Muscle of leg (tissue), 11 donors: Measurements from ENCODE around the gene KLKB1. TPM values are rescaled to one million over a fixed set of nuclear protein-coding genes. Genes with fewer than 3 reads are reported as not detected.

Source experiments
- DNase-seq: peaks from one replicate; pipeline ENCODE4 v3.0.0; 2013
- H3K27ac ChIP-seq: one replicate; pipeline ENCODE4 v1.5.1; 2013; ENCODE audit warnings: mild to moderate bottlenecking, low read length, control low read depth
- H3K27me3 ChIP-seq: one replicate; pipeline ENCODE4 v1.6.1; 2013; ENCODE audit warnings: low read length; ENCODE audit not compliant: control insufficient read depth, insufficient read depth
- H3K36me3 ChIP-seq: one replicate; pipeline ENCODE4 v1.6.1; 2013; ENCODE audit warnings: low read length; ENCODE audit not compliant: control insufficient read depth, insufficient read depth
- H3K4me1 ChIP-seq: one replicate; pipeline ENCODE4 v1.6.1; 2013; ENCODE audit warnings: low read length; ENCODE audit not compliant: control insufficient read depth, insufficient read depth
- H3K4me3 ChIP-seq: one replicate; pipeline ENCODE4 v1.5.1; 2013; ENCODE audit warnings: low read length, control low read depth
- H3K9me3 ChIP-seq: replicated peaks from 2 replicates; pipeline ENCODE4 v1.6.1; 2013; ENCODE audit warnings: low read depth, low read length; ENCODE audit not compliant: control insufficient read depth
- WGBS: methylation state at CpG from one replicate; pipeline ENCODE4 v1.1.5; 2013; ENCODE audit warnings: missing lambda C conversion rate; ENCODE audit not compliant: insufficient coverage; 5-methylcytosine and 5-hydroxymethylcytosine counted together
- polyA plus RNA-seq, 8 donors: library from polyadenylated mRNA; unstranded; fragments of 120-200 nt; gene quantifications; one replicate each; pipeline versions ENCODE4 v1.2.1 to v1.2.3, GENCODE V29; 2013; ENCODE audit warnings: inconsistent platforms in 1 of 8, low replicate concordance in 1 of 8; ENCODE audit not compliant: insufficient read length in 8 of 8, insufficient read depth in 1 of 8
- total RNA-seq: library from RNA; stranded (reverse); fragments of 120-200 nt; gene quantifications from one replicate; pipeline ENCODE4 v1.2.4, GENCODE V29; 2013

The KLKB1 gene
- total and polyA plus RNA-seq, 9 donors = 0.09 to 0.71 (median 0.21) TPM

DNA sequence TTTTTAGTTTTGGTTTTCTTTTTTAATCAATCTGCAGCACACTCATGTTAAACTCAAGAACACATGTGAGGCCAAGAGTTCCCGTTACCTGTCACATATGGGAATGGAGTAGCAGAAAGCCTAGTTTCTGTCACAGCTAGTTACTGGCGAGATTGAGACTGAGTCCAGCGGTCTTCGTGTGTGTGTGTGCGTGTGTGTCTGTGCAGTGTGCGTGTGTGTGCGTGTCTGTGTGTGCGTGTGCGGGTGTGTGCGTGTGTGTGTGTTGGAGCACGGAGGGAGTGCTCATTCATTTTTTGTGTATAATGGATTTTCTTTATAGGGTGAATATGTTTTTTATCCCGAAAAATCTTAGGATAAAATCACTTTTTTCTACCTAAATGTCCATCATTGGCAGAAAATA, 57.8 kb downstream of the KLKB1 start:
- no peaks in the 10 kb centered on the region for H3K36me3 ChIP-seq
- H3K9me3 ChIP-seq = no peaks in the 10 kb centered on the region
- H3K27me3 ChIP-seq = no peaks in the 10 kb centered on the region
- no peaks in the 10 kb centered on the region for H3K4me1 ChIP-seq
- no peak for DNase-seq
- 80% methylated on average over 7 of the region's 12 CpGs for WGBS
- H3K27ac ChIP-seq = no peak overlapping the region
- no peak overlapping the region for H3K4me3 ChIP-seq

DNA sequence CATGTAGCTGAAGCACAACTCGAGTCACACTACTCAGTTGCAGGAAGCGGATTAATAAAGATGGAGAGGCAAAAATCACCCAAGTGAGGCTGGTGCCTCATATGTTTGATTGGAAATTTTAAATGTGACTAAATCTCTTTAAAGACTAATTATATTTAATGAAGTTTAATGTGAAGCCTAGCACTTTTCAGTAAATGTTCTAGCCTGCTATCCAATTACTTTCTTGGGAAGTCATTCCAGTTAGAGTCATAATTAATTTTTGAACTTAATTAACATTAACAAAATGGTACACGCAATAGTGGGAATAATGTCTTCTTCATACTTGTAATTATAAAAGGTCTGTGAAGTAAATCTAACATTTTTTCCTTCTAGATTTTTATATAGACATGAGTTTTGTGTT, 59.3 kb downstream of the KLKB1 start:
- Histone ChIP-seq H3K9me3 (no peaks in the 10 kb centered on the region), H3K27me3 (no peaks in the 10 kb centered on the region), H3K4me1 (no peaks in the 10 kb centered on the region), H3K27ac (no peak overlapping the region), H3K4me3 (no peak overlapping the region), H3K36me3 (no peaks in the 10 kb centered on the region)
- no peak for DNase-seq
- WGBS = no CpG with 5 or more reads among the region's 3 CpGs

- no peak overlapping the region for H3K27ac ChIP-seq
- no peaks in the 10 kb centered on the region for H3K9me3 ChIP-seq
- no peaks in the 10 kb centered on the region for H3K27me3 ChIP-seq
- no peak for DNase-seq
- WGBS = 84% methylated on average over 7 of the region's 10 CpGs
- H3K4me1 ChIP-seq = no peaks in the 10 kb centered on the region
- H3K4me3 ChIP-seq = no peak overlapping the region
- H3K36me3 ChIP-seq = no peaks in the 10 kb centered on the region
Observed at GRCh38 chr4:186291256-186291890, 64.1 kb downstream of the KLKB1 start.

DNA sequence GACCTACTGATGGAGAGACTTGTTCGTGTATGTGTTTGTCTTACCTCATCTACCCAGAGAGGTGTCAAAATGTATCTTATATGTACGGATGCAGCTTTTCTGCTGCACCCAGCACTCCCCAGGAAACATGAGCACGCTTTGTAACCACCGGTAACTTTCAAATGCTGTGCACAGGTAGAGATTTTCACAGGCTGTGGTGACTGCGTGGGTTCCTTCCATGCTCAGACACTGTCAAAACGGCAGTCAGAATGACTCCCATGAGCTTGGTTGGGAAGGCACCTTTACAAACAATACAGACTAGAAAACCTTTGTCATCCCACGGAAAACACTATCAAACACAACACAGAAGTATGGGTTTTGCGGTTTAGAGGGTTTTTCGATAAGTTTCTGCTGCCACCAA, 66.9 kb downstream of the KLKB1 start:
- Histone ChIP-seq H3K9me3 (no peaks in the 10 kb centered on the region), H3K36me3 (no peaks in the 10 kb centered on the region), H3K27ac (no peak overlapping the region), H3K27me3 (peaks cover 10% of the 10 kb centered on the region), H3K4me3 (no peak overlapping the region), H3K4me1 (peaks cover 3% of the 10 kb centered on the region)
- no peak for DNase-seq
- WGBS = no CpG with 5 or more reads among the region's 9 CpGs

GRCh38 chr4:186296481-186296880, 69.2 kb downstream of the KLKB1 start:
- Histone ChIP-seq H3K27ac (no peak overlapping the region), H3K27me3 (peaks cover 10% of the 10 kb centered on the region), H3K36me3 (no peaks in the 10 kb centered on the region), H3K4me3 (no peak overlapping the region), H3K9me3 (no peaks in the 10 kb centered on the region), H3K4me1 (peaks cover 3% of the 10 kb centered on the region)
- WGBS = no CpG with 5 or more reads among the region's 4 CpGs
- no peak for DNase-seq

DNA sequence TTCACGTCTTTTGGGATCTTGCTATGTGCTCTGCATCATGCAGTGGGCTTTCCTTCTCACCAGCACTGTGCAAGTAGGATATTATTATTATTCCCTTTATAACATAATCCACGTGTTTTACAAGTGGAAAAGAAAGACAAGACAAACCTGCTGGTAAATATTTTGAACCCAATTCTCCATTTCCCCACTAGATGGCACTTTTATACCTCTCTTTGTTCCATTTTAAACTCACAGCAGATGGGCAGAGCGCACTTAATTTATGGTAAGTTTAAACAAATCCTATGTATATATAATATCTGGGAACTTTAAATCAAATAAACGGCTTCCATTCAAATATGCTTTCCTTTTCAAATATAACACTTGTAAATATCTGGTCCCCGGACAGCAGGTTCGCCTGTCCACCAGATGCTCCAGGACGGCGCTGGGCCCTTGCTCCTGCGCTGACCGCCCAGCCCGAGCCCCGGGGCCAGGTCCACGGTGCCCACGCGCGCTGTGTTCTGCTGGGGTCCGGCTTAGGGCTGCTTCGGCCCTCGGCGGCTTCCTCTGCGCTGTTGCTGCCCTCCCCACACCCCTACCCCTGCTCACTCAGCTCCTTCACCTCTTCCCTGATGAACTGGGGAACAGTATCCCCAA, 69.8 kb downstream of the KLKB1 start:
- 39% methylated on average over 12 of the region's 21 CpGs for WGBS
- Histone ChIP-seq H3K4me1 (peaks cover 3% of the 10 kb centered on the region), H3K4me3 (no peak overlapping the region), H3K27me3 (peaks cover 10% of the 10 kb centered on the region), H3K27ac (no peak overlapping the region), H3K36me3 (no peaks in the 10 kb centered on the region), H3K9me3 (no peaks in the 10 kb centered on the region)
- peak; percentile 71 for DNase-seq

- peaks cover 10% of the 10 kb centered on the region for H3K27me3 ChIP-seq
Observed at GRCh38 chr4:186298031-186298647, 70.8 kb downstream of the KLKB1 start.

DNA sequence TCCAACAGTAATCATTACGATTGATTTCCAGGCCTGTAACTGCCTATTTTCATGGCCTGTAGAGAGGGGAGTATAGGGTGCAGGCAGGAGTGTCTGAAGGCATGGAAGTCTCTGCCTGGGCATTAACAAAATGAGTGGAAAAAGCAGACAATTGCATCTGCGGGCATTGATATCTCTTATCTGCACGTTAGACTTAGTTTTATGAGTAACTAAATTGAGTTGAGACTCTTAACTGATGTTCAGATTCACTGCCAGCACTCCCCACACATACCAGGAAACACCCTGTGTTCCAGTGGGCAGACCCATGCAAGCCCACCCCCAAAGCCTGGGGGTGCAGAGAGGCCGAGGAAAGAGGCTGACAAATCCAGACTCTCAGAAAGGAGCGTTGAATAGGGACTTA, 72.0 kb downstream of the KLKB1 start:
- no peak for DNase-seq
- H3K27ac ChIP-seq = no peak overlapping the region
- no peaks in the 10 kb centered on the region for H3K36me3 ChIP-seq
- 88% methylated on average over 1 of the region's 5 CpGs for WGBS
- peaks cover 3% of the 10 kb centered on the region for H3K4me1 ChIP-seq
- no peak overlapping the region for H3K4me3 ChIP-seq
- peaks cover 10% of the 10 kb centered on the region for H3K27me3 ChIP-seq
- no peaks in the 10 kb centered on the region for H3K9me3 ChIP-seq

More at GRCh38 chr4:186298031-186298647, 70.8 kb downstream of the KLKB1 start:
- no peak for DNase-seq
- 15% methylated on average over 33 of the region's 39 CpGs for WGBS
- Histone ChIP-seq H3K4me1 (peaks cover 3% of the 10 kb centered on the region), H3K4me3 (no peak overlapping the region), H3K9me3 (no peaks in the 10 kb centered on the region), H3K27ac (no peak overlapping the region), H3K36me3 (no peaks in the 10 kb centered on the region)

DNA sequence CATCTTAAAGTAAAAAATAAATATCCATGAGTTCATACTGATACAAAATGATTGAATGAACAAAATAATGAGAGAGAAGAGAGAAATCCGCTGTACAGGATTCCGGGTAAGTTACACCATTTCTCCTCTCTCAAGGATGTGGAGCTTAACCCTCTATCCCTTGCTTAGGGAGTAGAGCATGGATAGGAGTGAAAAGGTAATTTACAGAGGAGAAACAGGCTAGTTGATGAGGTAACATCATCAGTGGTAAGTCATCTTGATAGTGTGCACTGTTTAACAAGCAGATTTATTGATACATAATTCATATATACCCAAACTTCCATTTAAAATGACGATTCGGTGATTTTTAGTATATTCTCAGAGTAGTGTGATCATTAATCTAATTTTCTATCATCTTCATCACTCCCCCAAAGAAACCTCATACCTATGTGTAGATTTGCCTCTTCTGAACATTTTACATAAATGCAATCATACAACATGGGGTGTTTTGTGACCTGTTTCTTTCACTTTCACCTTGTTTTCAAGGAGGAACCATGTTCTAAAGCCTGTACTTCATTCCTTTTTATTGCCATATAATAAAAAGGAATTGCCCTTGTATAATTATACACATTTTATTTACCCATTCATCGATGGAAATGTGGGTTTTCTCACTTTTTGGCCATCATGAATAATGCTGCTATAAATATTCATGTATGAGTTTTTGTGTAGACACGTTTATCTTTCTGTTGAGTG, 73.5 kb downstream of the KLKB1 start:
- DNase-seq = no peak
- peaks cover 3% of the 10 kb centered on the region for H3K4me1 ChIP-seq

GRCh38 chr4:186304216-186304615, 76.9 kb downstream of the KLKB1 start:
- Histone ChIP-seq H3K4me1 (no peaks in the 10 kb centered on the region), H3K36me3 (no peaks in the 10 kb centered on the region), H3K27me3 (peaks cover 5% of the 10 kb centered on the region), H3K4me3 (no peak overlapping the region), H3K27ac (no peak overlapping the region), H3K9me3 (no peaks in the 10 kb centered on the region)
- DNase-seq = no peak
- WGBS = 89% methylated on average over 1 of the region's 5 CpGs

More for the DNA sequence above, 73.5 kb downstream of the KLKB1 start:
- Histone ChIP-seq H3K27ac (no peak overlapping the region), H3K36me3 (no peaks in the 10 kb centered on the region), H3K9me3 (no peaks in the 10 kb centered on the region), H3K4me3 (no peak overlapping the region), H3K27me3 (peaks cover 13% of the 10 kb centered on the region)
- WGBS = no CpG with 5 or more reads among the region's 6 CpGs
